Keratinocyte (primary cell): Measurements from ENCODE around the gene TFPI. TPM values are rescaled to one million over a fixed set of nuclear protein-coding genes. Genes with fewer than 3 reads are reported as not detected.

Experiments used
- DNase-seq: peaks from one replicate; pipeline ENCODE4 v3.0.0-alpha.2; 2011; ENCODE audit warnings: low read depth, missing footprints, low spot score
- FAIRE-seq: peaks from 2 replicates; lab custom pipeline; 2011; peaks lifted over from hg19 to GRCh38; lab: Jason Lieb, UNC
- H2AFZ ChIP-seq: 2 replicates; pipeline ENCODE4 v1.6.0; 2012; ENCODE audit warnings: low read length, control low read depth, inconsistent platforms; ENCODE audit not compliant: control insufficient read depth
- H3K27ac ChIP-seq: 2 replicates; pipeline ENCODE4 v1.5.1; 2011; ENCODE audit warnings: low read length; ENCODE audit not compliant: control insufficient read depth, insufficient read depth
- H3K27me3 ChIP-seq: 3 replicates; pipeline ENCODE4 v1.6.0; 2011; ENCODE audit warnings: low read length; ENCODE audit not compliant: control insufficient read depth, insufficient read depth; ENCODE audit errors: extremely low read depth
- H3K36me3 ChIP-seq, 2 experiments: 2 replicates in 1 of 2; 3 replicates in 1 of 2; pipeline ENCODE4 v1.5.1; 2011; ENCODE audit warnings: low read length in 2 of 2, mild to moderate bottlenecking in 1 of 2; ENCODE audit not compliant: control insufficient read depth in 2 of 2, insufficient read depth in 2 of 2; ENCODE audit errors: extremely low read depth in 1 of 2
- H3K4me1 ChIP-seq: 3 replicates; pipeline ENCODE4 v1.5.1; 2011; ENCODE audit warnings: low read length; ENCODE audit not compliant: control insufficient read depth, insufficient read depth; ENCODE audit errors: extremely low read depth
- H3K4me2 ChIP-seq: 3 replicates; pipeline ENCODE4 v1.6.0; 2011; ENCODE audit warnings: low read depth, low read length; ENCODE audit not compliant: control insufficient read depth, insufficient read depth; ENCODE audit errors: extremely low read depth
- H3K4me3 ChIP-seq, 3 experiments: fragments of 200-600 bp in 1 of 3; sonication (generic) in 1 of 3; 2 replicates in 2 of 3; 3 replicates in 1 of 3; pipeline ENCODE4 v1.5.1; 2011 to 2016; ENCODE audit warnings: low read length in 3 of 3, mild to moderate bottlenecking in 3 of 3, control low read depth in 2 of 3, inconsistent platforms in 1 of 3, low read depth in 1 of 3, mixed read lengths in 1 of 3, mixed run types in 1 of 3, moderate library complexity in 1 of 3; ENCODE audit not compliant: control insufficient read depth in 2 of 3, insufficient read depth in 2 of 3; ENCODE audit errors: extremely low read depth in 1 of 3
- H3K79me2 ChIP-seq: 2 replicates; pipeline ENCODE4 v1.6.0; 2012; ENCODE audit warnings: low read length; ENCODE audit not compliant: control insufficient read depth, insufficient read depth
- H3K9ac ChIP-seq: 3 replicates; pipeline ENCODE4 v1.6.0; 2011; ENCODE audit warnings: low read length; ENCODE audit not compliant: control insufficient read depth, insufficient read depth; ENCODE audit errors: extremely low read depth
- H3K9me1 ChIP-seq: 3 replicates; pipeline ENCODE4 v1.6.0; 2011; ENCODE audit warnings: low read length; ENCODE audit not compliant: control insufficient read depth, insufficient read depth; ENCODE audit errors: extremely low read depth
- H3K9me3 ChIP-seq: 2 replicates; pipeline ENCODE4 v1.5.1; 2012; ENCODE audit warnings: low read depth, low read length; ENCODE audit not compliant: control insufficient read depth
- H4K20me1 ChIP-seq: 3 replicates; pipeline ENCODE4 v1.6.0; 2011; ENCODE audit warnings: low read length; ENCODE audit not compliant: control insufficient read depth, insufficient read depth; ENCODE audit errors: extremely low read depth
- CTCF ChIP-seq, 3 experiments: IDR thresholded peaks in 1 of 3; conservative IDR thresholded peaks in 1 of 3; optimal IDR thresholded peaks in 1 of 3; 2 replicates in 2 of 3; 3 replicates in 1 of 3; pipeline versions ENCODE3 to v1.5.1; 2011; ENCODE audit warnings: low read length in 3 of 3, mild to moderate bottlenecking in 3 of 3, moderate library complexity in 2 of 3, control low read depth in 1 of 3, inconsistent platforms in 1 of 3; ENCODE audit not compliant: insufficient read depth in 2 of 3; ENCODE audit errors: extremely low read depth in 1 of 3
- EZH2 ChIP-seq: IDR thresholded peaks from one replicate; pipeline ENCODE4 v1.6.1; 2012; ENCODE audit warnings: inconsistent platforms, mild to moderate bottlenecking, low read length, moderate library complexity
- dilution Hi-C: fragments of 300-500 bp; cut with MboI; formaldehyde crosslinking; loops from one replicate; pipeline ENCODE4 v1.7.0; 2020; ENCODE audit warnings: low sequenced_read_pairs; ENCODE audit not compliant: extremely low pct_ligation_motif_present
- polyA plus RNA-seq, 5 experiments: library from polyadenylated mRNA; depleted of rRNA in 3 of 5; stranded (reverse) in 3 of 5; stranded (forward) in 1 of 5; unstranded in 1 of 5; fragments of >200 nt; gene quantifications; 1 replicate in 1 of 5; 2 replicates in 3 of 5; 3 replicates in 1 of 5; pipeline versions ENCODE4 v1.2.1 to v1.2.3, GENCODE V29; 2011 to 2012; ENCODE audit warnings: missing spikeins in 2 of 5, low read depth in 1 of 5, low replicate concordance in 1 of 5

Gene TFPI
- polyA plus RNA-seq, 1 donor (not counting 4 experiments of a cell fraction or from before 2014, with no cell fraction given), result 1.1 TPM

- no peak overlapping the region for H3K27ac ChIP-seq
- no peak for FAIRE-seq
Measured at GRCh38 chr2:187552381-187552780, 1.9 kb downstream of the TFPI start.

GRCh38 chr2:187550857-187551256 lies 3.4 kb downstream of the TFPI start:
- no peak overlapping the region for H2AFZ ChIP-seq
- no peak overlapping the region for H3K27ac ChIP-seq
- H3K9me3 ChIP-seq, result no peaks in the 10 kb centered on the region
- H3K4me1 ChIP-seq, result peaks cover 27% of the 10 kb centered on the region
- H3K27me3 ChIP-seq, result no peaks in the 10 kb centered on the region
- no peak for DNase-seq
- no peak overlapping the region for H3K4me3 ChIP-seq
- no peak overlapping the region for H3K9ac ChIP-seq
- no peaks in the 10 kb centered on the region for H4K20me1 ChIP-seq
- H3K4me2 ChIP-seq, result no peak overlapping the region
- dilution Hi-C loops, result no loop called here
- H3K36me3 ChIP-seq, result no peaks in the 10 kb centered on the region
- TF ChIP-seq EZH2, result no peak
- TF ChIP-seq CTCF (optimal IDR thresholded peaks at IDR 0.05 in 1 of 3, IDR thresholded peaks at IDR 0.05 in 1 of 3, conservative IDR thresholded peaks at IDR 0.05 in 1 of 3; ENCODE audit: extremely low read depth in 1 of 3, insufficient read depth in 2 of 3, low read length in 3 of 3), result no peak
- no peaks in the 10 kb centered on the region for H3K79me2 ChIP-seq
- no peaks in the 10 kb centered on the region for H3K9me1 ChIP-seq
- FAIRE-seq, result no peak

More at GRCh38 chr2:187552381-187552780, 1.9 kb downstream of the TFPI start:
- Histone ChIP-seq H3K4me2 (no peak overlapping the region), H3K9me3 (no peaks in the 10 kb centered on the region), H2AFZ (no peak overlapping the region), H3K4me1 (peaks cover 21% of the 10 kb centered on the region), H3K79me2 (no peaks in the 10 kb centered on the region), H3K36me3 (no peaks in the 10 kb centered on the region), H3K4me3 (no peak overlapping the region), H3K27me3 (no peaks in the 10 kb centered on the region), H3K9me1 (no peaks in the 10 kb centered on the region), H3K9ac (no peak overlapping the region), H4K20me1 (no peaks in the 10 kb centered on the region)
- no peak for DNase-seq
- dilution Hi-C loops, result no loop called here
- TF ChIP-seq EZH2 (no peak), CTCF (optimal IDR thresholded peaks at IDR 0.05 in 1 of 3, IDR thresholded peaks at IDR 0.05 in 1 of 3, conservative IDR thresholded peaks at IDR 0.05 in 1 of 3; ENCODE audit: extremely low read depth in 1 of 3, insufficient read depth in 2 of 3, low read length in 3 of 3) (no peak)
